NCI-H1930 (cell line): Measurements from ENCODE around the gene PRKAR1B.
"Not testable (repeated sequence)": the region's sequence is repeated elsewhere in the genome, so short reads cannot be mapped to it uniquely, and the experiment has no call there.

Experiments
- DNase-seq, 2 experiments: peaks; one replicate each; lab custom pipeline; 2025; lab: John Stamatoyannopoulos, UW

Gene PRKAR1B

DNA sequence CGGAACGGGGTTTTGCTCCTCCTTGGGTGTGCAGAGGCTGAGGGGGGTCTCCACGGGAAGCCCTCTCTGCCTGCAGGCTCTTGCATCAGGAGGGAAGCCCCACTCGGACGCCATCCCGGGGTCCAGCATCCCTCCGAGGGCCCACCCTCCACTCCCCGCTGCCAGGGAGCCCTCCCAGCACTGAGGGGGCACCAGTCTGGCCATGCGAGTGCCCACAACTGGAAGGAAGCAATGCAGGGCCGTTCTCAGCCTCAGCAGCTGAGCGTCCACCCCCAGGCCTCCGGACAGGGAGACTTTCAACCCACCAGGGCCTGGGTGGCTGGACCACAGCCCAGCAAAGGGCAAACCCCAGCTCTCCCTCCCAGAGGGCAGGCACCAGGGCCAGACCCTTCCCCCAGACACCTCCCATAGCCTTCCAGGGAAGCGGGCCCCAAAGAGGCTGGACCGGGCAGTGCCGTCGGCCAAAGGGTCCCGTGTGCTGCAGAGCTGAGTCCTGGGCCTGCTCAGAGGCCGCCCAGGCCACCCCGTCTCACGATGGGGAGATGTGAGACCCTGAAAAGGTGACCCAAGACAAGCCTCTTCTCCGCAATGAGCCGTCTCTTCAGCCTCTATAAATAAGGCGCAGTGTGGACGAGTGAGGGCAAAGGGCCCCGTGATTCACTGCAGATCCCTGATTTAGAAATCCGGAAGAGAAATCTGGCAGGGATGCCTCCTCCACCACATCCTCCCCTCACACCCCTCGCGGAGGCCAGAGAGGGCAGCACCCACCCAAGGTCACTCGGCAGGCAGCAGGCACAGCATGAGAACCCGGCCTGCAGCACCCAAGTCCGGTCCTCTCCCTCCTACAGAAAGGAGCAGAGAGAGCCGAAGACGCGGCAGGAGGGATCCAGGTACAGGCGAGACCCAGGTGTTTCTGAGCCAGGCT lies 82.4 kb downstream of the PRKAR1B start:
- DNase-seq: no peak

DNA sequence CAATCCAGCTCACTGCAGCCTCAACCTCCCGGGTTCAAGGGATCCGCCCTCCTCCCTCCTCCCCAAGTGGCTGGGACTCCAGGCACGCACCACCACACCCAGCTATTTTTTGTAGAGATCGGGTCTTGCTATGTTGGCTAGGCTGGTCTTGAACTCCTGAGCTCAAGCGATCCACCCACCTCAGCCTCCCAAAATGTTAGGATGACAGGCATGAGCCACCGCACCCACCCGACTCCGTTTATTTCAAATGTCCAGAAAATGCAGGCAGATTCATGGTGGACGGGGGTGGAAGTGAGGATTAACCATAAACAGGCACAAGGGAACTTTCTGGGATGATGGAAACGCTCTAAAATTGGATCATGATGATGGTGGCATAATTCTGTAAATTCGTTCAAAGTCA lies 85.1 kb downstream of the PRKAR1B start:
- no peak for DNase-seq

DNA sequence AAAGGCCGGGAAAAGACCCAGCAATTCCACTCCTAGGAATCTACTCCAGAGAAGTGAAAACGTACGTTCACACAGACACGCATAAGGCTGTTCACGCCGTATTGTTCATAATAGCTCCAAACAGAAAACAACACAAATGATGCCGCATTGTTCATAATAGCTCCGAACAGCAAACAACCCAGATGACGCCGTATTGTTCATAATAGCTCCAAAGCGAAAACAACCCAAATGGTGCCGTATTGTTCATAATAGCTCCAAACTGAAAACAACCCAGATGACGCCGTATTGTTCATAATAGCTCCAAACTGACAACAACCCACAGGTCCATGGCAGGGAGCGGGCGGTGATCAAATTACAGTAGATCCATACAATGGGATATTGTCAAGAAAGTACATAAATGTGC lies 85.8 kb downstream of the PRKAR1B start:
- DNase-seq: peak; percentile 51 to 55

GRCh38 chr7:638256-639011 lies 88.6 kb downstream of the PRKAR1B start:
- DNase-seq: no peak

- DNase-seq: no peak
Observed at GRCh38 chr7:637826-638225, 89.3 kb downstream of the PRKAR1B start.

GRCh38 chr7:636396-636795 lies 90.7 kb downstream of the PRKAR1B start:
- DNase-seq: no peak

DNA sequence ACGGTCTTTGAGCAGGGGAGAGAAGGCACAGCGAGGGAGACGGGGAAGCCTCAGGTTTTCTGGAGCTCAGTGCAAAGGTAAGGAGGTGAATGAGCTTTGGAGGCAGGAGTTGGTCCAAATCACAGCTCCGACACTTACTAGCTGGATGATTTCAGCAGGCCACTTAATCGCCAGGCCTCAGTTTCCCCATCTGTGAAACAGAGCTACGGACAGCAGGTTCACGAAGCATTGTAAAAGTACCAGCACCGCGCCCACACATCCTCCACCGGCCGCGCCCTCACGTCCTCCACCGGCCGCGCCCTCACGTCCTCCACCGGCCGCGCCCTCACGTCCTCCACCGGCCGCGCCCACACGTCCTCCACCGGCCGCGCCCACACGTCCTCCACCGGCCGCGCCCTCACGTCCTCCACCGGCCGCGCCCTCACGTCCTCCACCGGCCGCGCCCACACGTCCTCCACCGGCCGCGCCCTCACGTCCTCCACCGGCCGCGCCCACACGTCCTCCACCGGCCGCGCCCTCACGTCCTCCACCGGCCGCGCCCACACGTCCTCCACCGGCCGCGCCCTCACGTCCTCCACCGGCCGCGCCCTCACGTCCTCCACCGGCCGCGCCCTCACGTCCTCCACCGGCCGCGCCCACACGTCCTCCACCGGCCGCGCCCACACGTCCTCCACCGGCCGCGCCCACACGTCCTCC lies 91.2 kb downstream of the PRKAR1B start:
- not testable (repeated sequence) for DNase-seq

GRCh38 chr7:635227-635626 lies 91.9 kb downstream of the PRKAR1B start:
- no peak for DNase-seq

DNA sequence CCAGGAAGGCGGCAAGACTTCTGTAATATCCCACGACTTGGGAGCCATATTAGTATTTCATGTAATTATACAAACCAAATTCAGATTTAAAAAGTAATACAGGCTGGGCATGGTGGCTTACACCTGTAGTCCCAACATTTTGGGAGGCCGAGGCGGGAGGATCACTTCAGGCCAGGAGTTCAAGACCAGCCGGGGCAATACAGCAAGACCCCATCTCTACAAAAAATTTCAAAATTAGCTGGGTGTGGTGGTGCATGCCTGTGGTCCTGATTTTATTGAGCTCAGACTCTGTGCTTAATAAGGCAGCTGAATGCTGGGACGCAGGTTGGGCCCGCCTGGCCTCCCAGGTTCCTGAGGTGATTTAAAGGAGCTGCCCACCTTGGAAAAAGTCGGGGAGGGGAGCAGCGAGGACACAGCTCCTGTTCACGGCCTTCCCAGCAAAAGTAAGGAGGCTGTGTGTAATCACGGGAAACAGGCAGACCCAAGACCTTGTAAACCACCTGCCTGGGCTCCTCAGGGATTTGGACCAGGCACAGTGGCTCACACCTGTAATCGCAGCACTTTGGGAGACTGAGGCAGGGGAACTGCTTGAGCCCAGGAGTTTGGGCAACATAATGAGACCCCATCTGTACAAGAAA lies 93.6 kb downstream of the PRKAR1B start:
- DNase-seq: no peak

DNA sequence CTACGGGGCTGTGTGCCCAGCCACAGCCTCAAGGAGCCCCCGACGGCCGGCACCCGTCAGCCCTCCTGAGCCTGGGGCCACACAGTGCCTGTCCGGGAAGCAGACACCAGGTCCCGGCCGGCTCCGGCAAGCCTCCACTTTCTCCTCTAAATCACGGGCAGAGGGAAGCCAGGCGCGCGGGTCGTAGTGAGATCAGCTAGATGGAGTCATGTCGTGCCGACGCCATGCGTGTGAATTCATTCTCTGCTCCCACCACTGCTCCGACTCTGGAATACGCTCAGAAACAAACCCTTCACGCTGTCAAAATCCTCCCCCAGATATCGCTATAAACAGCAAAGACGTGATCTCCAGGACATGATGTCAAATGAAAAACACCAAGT lies 94.3 kb downstream of the PRKAR1B start:
- no peak for DNase-seq

DNA sequence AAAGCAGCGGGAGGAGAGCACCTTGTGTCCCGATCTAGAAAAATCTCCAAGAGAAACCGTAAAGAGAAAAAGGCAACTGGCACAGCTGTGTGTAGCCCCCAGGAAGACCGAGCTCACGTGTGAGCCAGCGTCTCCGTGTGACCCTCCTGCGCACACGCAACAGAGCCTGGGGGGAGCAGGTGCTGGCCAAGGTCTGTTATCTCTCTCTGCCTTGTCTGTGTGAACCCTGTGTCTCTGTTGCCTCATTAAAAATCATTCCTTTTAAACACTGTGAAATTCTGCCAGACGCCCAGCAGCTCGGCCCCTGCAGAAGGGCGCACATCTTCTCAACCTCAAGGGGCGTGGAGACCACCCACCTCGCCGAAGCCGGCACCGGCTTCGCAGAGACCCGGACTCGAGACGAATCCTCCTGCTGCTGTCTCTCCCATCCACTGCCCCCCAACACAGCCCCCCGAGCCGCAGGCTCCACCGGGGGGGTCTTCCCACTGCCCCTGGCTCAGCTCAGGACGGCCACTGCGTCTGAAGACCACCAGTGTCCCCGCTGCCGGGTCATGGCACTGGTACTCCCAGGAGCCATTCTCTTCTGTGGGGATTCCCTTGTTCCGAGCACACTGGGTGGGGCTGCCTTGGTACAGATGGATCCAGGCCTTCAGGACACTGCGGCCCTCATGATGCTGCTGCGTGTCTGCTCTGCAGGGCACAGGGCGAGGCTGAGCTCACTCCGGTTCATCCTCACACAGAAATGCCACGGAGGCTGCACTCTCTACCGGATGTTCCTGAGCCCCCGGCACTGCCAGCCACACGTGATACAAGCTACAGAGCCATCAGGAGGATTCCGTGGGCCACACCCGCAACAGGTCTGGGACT lies 94.9 kb downstream of the PRKAR1B start:
- no peak for DNase-seq

- DNase-seq: no peak
Observed at GRCh38 chr7:631291-631711, 95.8 kb downstream of the PRKAR1B start.

DNA sequence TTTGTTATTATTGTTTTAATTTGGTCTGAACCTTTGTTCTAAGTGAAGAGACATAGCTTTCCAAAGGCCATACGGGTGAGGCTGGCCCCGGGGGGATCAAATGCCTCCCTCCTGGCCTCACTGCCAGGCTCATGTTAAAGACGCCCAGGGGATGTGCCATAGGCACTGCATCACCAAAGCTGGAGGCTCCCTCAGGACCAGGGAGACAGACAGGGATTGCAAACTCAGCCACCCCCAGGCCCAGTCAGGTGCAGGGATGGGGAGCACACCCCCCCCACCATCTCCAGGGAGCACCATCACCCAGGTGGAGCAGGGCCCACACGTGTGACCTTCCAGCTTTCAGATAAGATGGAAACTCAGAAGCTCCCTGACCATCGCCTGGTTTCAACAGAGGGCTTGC lies 96.5 kb downstream of the PRKAR1B start:
- DNase-seq: no peak

GRCh38 chr7:630111-630511 lies 97.0 kb downstream of the PRKAR1B start:
- DNase-seq: no peak

DNA sequence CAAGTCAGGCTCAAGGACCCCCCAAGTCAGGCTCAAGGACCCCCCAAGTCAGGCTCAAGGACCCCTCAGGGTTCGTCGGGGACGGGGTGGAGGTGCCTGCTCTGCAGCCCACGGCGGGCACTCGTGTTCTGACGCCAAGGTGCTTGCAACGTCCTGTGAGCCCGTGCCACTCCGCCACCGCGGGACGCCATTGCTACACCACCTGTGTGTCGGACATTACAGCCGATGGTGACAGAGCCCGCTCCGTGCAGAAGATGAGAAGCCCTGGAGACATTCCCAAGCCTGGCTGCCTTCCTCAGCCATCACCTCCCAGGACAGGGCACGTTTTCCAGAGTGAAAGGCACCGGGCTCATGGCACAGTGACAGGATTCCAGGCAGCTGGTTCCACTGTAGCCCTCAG lies 98.3 kb downstream of the PRKAR1B start:
- no peak for DNase-seq

DNA sequence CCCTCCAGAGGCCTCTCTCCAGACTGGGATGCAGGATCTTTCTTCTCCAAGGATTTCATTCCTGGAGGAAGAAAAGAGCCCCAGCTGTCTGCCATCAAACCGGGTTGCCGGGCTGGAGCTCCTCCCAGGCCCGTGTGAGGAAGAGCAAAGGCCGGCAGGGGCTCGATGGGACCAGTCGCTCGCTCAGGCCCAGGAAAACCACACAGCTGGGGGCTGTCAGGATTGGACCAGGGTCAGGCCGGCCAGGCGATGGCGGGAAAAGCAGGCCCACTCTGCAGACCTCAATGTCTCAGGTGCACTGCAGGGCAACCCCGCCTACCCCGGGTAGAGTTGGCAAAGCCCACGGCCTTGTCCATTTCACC lies 98.7 kb downstream of the PRKAR1B start:
- DNase-seq: no peak

- DNase-seq: no peak
Observed at GRCh38 chr7:627661-628401, 99.2 kb downstream of the PRKAR1B start.

DNA sequence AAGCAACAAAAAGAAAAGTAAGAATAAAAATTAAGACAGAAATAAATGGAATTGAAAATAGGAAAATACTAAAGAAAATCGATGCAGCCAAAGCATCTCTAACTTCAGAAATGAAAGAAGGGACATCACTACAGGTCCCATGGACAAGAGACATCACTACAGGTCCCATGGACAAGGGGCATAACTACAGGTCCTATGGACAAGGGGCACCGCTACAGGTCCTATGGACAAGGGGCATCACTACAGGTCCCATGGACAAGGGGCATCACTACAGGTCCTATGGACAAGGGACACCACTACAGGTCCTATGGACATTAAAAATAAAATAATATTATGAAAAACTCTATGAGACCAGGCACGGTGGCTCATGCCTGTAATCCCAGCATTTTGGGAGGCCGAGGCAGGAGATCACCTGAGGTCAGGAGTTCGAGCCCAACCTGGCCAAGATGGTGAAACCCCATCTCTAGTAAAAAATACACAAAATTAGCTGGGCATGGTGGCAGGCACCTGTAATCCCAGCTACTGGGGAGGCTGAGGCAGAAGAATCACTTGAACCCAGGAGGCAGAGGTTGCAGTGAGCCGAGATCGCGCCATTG lies 101.6 kb downstream of the PRKAR1B start:
- DNase-seq: no peak

GRCh38 chr7:623464-623863 lies 103.6 kb downstream of the PRKAR1B start:
- no peak for DNase-seq
